Measurements from ENCODE around the gene KCNS1.

The KCNS1 gene

GRCh38 chr20:45109634-45110033 lies 8.7 kb upstream of the KCNS1 start:
- no peak for DNase-seq

- no peak for DNase-seq
These were observed 4.4 kb upstream of the KCNS1 start for GRCh38 chr20:45105317-45105716.

GRCh38 chr20:45104786-45105185 lies 3.9 kb upstream of the KCNS1 start:
- no peak for DNase-seq

- no peak for DNase-seq
These were observed 2.1 kb upstream of the KCNS1 start for GRCh38 chr20:45103072-45103471.

GRCh38 chr20:45101333-45101850 lies 465 bp upstream of the KCNS1 start:
- no peak for DNase-seq

- no peak for DNase-seq
These were observed 2.7 kb downstream of the KCNS1 start for GRCh38 chr20:45098103-45098773.

- no peak for DNase-seq
These were observed 3.3 kb downstream of the KCNS1 start for GRCh38 chr20:45097485-45098102.

GRCh38 chr20:45096781-45097180 lies 4.1 kb downstream of the KCNS1 start:
- DNase-seq: no peak

GRCh38 chr20:45095805-45096238 lies 5.1 kb downstream of the KCNS1 start:
- peak; percentile 38 for DNase-seq

GRCh38 chr20:45094864-45095574 lies 5.9 kb downstream of the KCNS1 start:
- no peak for DNase-seq

GRCh38 chr20:45094201-45094600 lies 6.7 kb downstream of the KCNS1 start:
- DNase-seq: no peak

GRCh38 chr20:45092898-45093297 lies 8.0 kb downstream of the KCNS1 start:
- DNase-seq: no peak

GRCh38 chr20:45091366-45091765 lies 9.6 kb downstream of the KCNS1 start:
- no peak for DNase-seq

GRCh38 chr20:45090481-45090880 lies 10.4 kb downstream of the KCNS1 start:
- DNase-seq: no peak

GRCh38 chr20:45088247-45088646 lies 12.7 kb downstream of the KCNS1 start:
- DNase-seq: no peak

- no peak for DNase-seq
These were observed 13.1 kb downstream of the KCNS1 start for GRCh38 chr20:45087814-45088213.

GRCh38 chr20:45087097-45087790 lies 13.7 kb downstream of the KCNS1 start:
- DNase-seq: no peak

GRCh38 chr20:45085867-45086266 lies 15.1 kb downstream of the KCNS1 start:
- no peak for DNase-seq

GRCh38 chr20:45085289-45085688 lies 15.6 kb downstream of the KCNS1 start:
- DNase-seq: no peak

- DNase-seq: no peak
These were observed 17.8 kb downstream of the KCNS1 start for GRCh38 chr20:45083127-45083526.

- no peak for DNase-seq
These were observed 18.5 kb downstream of the KCNS1 start for GRCh38 chr20:45082468-45082867.

- DNase-seq: no peak
These were observed 19.9 kb downstream of the KCNS1 start for GRCh38 chr20:45080867-45081624.
